GM10847 (cell line): Measurements from ENCODE around the gene MARCOL.

Experiments
- POLR2A ChIP-seq: IDR thresholded peaks from 2 replicates; pipeline ENCODE4 v1.6.1; 2011; ENCODE audit not compliant: insufficient read length; ENCODE audit errors: extremely low read depth

The MARCOL gene

GRCh38 chr5:148237785-148238417 is 424 bp upstream of the MARCOL start:
- TF ChIP-seq POLR2A = no peak

- TF ChIP-seq POLR2A = no peak
These were observed 10.6 kb downstream of the MARCOL start for GRCh38 chr5:148248894-148249293.

- no peak for TF ChIP-seq POLR2A
These were observed 17.1 kb downstream of the MARCOL start for GRCh38 chr5:148255456-148255855.

GRCh38 chr5:148259288-148259687 is 21.0 kb downstream of the MARCOL start:
- TF ChIP-seq POLR2A = no peak

GRCh38 chr5:148261221-148261620 is 22.9 kb downstream of the MARCOL start:
- TF ChIP-seq POLR2A = no peak

- no peak for TF ChIP-seq POLR2A
These were observed 29.6 kb downstream of the MARCOL start for GRCh38 chr5:148267962-148268361.

- TF ChIP-seq POLR2A = no peak
These were observed 30.2 kb downstream of the MARCOL start, which contains the start of gene SPINK13 for GRCh38 chr5:148268566-148268965. Gene SPINK13, plus strand, starts transcription at chr5:148268794. Its CDS starts 1,279 bp downstream, at chr5:148270073.

GRCh38 chr5:148290271-148291195 is 52.2 kb downstream of the MARCOL start:
- no peak for TF ChIP-seq POLR2A
